ENCODE results near the gene TMEM89. TPM values are rescaled to one million over a fixed set of nuclear protein-coding genes. Genes with fewer than 3 reads are reported as not detected.

Gene TMEM89
- total and polyA plus RNA-seq, 2 donors from 2014 or later: not detected

DNA sequence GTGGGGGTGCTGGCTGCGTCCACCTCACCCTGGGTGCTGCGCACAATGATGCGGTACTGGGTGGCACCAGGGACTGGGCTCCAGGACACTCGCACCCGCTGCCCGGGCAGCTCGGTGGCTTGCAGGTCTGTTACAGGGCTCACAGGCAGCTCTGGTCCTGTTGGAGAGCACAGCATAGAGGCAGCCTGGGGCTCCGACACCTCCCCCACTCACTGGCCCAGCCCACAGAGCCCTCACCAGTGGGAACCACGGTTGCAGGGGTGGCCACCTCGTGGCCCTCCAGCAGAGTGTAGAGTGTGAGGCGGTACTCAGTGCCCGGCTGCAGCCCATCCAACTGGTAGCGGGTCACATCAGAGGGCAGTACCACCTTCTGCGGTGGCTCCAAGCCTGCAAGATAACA lies 30.1 kb downstream of the TMEM89 start:
- Histone ChIP-seq H3K9me3 (ENCODE audit: control insufficient read depth in 2 of 3, insufficient read depth in 1 of 3, low read length in 3 of 3) (no peaks in the 10 kb centered on the region), H3K9ac (ENCODE audit: low read length in 3 of 3) (no peak overlapping the region), H3K4me1 (ENCODE audit: control insufficient read depth in 2 of 3, insufficient read depth in 2 of 3, low read depth in 1 of 3, low read length in 3 of 3) (no peaks in the 10 kb centered on the region), H3K27ac (ENCODE audit: low read depth in 2 of 2, low read length in 2 of 2) (no peak overlapping the region), H3K36me3 (ENCODE audit: control insufficient read depth in 2 of 3, insufficient read depth in 3 of 3, low read length in 3 of 3) (no peaks in the 10 kb centered on the region), H3K4me3 (ENCODE audit: low read length in 3 of 3) (no peak overlapping the region), H3K27me3 (ENCODE audit: control insufficient read depth, insufficient read depth, low read length) (no peaks in the 10 kb centered on the region)
- intact Hi-C loops (cut with DNase I): no loop called here
- TF ChIP-seq, protein P1, sequence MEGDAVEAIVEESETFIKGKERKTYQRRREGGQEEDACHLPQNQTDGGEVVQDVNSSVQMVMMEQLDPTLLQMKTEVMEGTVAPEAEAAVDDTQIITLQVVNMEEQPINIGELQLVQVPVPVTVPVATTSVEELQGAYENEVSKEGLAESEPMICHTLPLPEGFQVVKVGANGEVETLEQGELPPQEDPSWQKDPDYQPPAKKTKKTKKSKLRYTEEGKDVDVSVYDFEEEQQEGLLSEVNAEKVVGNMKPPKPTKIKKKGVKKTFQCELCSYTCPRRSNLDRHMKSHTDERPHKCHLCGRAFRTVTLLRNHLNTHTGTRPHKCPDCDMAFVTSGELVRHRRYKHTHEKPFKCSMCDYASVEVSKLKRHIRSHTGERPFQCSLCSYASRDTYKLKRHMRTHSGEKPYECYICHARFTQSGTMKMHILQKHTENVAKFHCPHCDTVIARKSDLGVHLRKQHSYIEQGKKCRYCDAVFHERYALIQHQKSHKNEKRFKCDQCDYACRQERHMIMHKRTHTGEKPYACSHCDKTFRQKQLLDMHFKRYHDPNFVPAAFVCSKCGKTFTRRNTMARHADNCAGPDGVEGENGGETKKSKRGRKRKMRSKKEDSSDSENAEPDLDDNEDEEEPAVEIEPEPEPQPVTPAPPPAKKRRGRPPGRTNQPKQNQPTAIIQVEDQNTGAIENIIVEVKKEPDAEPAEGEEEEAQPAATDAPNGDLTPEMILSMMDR (IDR thresholded peaks at IDR 0.05; ENCODE audit: borderline replicate concordance, extremely low read depth, insufficient read depth): no peak
- DNase-seq (no peak), FAIRE-seq (no peak)

DNA sequence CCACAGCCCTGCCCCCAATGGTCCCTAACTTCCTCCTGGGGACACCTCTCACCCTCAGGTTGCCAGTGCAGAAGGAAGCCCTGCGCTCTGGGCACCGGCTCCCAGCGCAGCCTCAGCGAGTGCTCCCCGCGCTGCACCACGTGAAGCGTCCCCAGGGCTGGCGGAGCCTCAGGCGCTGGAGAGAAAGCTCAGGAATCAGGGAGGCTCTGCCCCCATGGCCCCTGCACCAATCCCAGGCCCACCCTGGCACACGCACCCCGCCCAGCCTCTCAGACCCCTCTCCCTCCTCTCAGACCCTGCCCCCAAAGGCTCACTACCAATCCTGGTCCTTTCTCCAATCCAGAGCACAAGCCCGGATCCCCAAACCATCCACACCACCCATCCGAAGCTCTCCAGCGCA lies 33.3 kb downstream of the TMEM89 start:
- Histone ChIP-seq H3K4me3 (ENCODE audit: low read length in 3 of 3) (no peak overlapping the region), H3K27me3 (ENCODE audit: control insufficient read depth, insufficient read depth, low read length) (no peaks in the 10 kb centered on the region), H3K27ac (ENCODE audit: low read depth in 2 of 2, low read length in 2 of 2) (no peak overlapping the region), H3K9ac (ENCODE audit: low read length in 3 of 3) (no peak overlapping the region), H3K36me3 (ENCODE audit: control insufficient read depth in 2 of 3, insufficient read depth in 3 of 3, low read length in 3 of 3) (no peaks in the 10 kb centered on the region), H3K9me3 (ENCODE audit: control insufficient read depth in 2 of 3, insufficient read depth in 1 of 3, low read length in 3 of 3) (no peaks in the 10 kb centered on the region), H3K4me1 (ENCODE audit: control insufficient read depth in 2 of 3, insufficient read depth in 2 of 3, low read depth in 1 of 3, low read length in 3 of 3) (no peaks in the 10 kb centered on the region)
- DNase-seq (no peak), FAIRE-seq (no peak)
- TF ChIP-seq, protein P1 (IDR thresholded peaks at IDR 0.05; ENCODE audit: borderline replicate concordance, extremely low read depth, insufficient read depth): no peak
- intact Hi-C loops (cut with DNase I): no loop called here

DNA sequence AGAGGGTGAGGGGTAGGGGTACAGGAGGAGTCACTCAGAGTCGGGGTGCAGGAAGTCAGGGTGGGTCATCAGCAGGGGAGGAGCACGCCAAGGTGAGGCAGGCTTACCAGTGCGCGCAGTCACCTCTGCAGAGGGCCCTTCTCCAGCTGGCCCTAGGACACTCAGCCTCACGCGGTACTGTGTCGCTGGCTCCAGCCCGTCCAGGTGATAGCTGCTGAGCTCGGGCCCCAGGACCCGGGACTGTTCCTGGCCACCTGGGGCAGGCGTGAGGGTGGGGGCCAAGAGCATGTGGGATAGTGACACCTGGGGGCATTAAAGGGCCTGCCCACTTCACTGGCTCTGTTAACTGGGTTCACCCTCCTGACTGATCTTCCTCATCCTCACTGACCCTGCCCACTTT lies 33.9 kb downstream of the TMEM89 start:
- DNase-seq: no peak
- Histone ChIP-seq H3K4me1 (ENCODE audit: control insufficient read depth in 2 of 3, insufficient read depth in 2 of 3, low read depth in 1 of 3, low read length in 3 of 3) (no peaks in the 10 kb centered on the region), H3K9ac (ENCODE audit: low read length in 3 of 3) (no peak overlapping the region), H3K27me3 (ENCODE audit: control insufficient read depth, insufficient read depth, low read length) (no peaks in the 10 kb centered on the region), H3K9me3 (ENCODE audit: control insufficient read depth in 2 of 3, insufficient read depth in 1 of 3, low read length in 3 of 3) (no peaks in the 10 kb centered on the region), H3K36me3 (ENCODE audit: control insufficient read depth in 2 of 3, insufficient read depth in 3 of 3, low read length in 3 of 3) (no peaks in the 10 kb centered on the region), H3K4me3 (ENCODE audit: low read length in 3 of 3) (no peak overlapping the region), H3K27ac (ENCODE audit: low read depth in 2 of 2, low read length in 2 of 2) (no peak overlapping the region)
- TF ChIP-seq, protein P1 (IDR thresholded peaks at IDR 0.05; ENCODE audit: borderline replicate concordance, extremely low read depth, insufficient read depth): no peak
- no peak for FAIRE-seq
- intact Hi-C loops (cut with DNase I): no loop called here

DNA sequence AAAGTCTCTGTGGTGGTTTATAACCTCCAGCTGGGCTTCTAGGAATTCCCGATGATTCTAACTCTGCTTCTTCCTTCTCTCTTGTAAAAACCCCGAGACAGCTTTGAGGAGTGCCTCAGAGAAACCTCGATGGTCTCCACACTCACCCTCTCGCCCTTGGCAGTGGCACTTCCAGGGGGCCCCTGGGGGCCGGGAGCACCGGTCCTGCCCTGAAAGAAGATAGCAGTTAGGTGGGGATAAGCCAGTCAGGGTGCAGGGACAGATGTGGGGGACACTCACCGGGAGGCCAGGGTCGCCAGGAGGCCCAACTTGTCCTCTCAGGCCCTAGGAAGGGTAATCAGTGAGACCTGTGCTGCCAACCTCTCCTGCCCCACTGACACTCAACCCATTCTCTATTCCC lies 36.2 kb downstream of the TMEM89 start:
- TF ChIP-seq, protein P1 (IDR thresholded peaks at IDR 0.05; ENCODE audit: borderline replicate concordance, extremely low read depth, insufficient read depth): no peak
- intact Hi-C loops (cut with DNase I): no loop called here
- Histone ChIP-seq H3K9me3 (ENCODE audit: control insufficient read depth in 2 of 3, insufficient read depth in 1 of 3, low read length in 3 of 3) (no peaks in the 10 kb centered on the region), H3K4me1 (ENCODE audit: control insufficient read depth in 2 of 3, insufficient read depth in 2 of 3, low read depth in 1 of 3, low read length in 3 of 3) (no peaks in the 10 kb centered on the region), H3K9ac (ENCODE audit: low read length in 3 of 3) (no peak overlapping the region), H3K4me3 (ENCODE audit: low read length in 3 of 3) (no peak overlapping the region), H3K27ac (ENCODE audit: low read depth in 2 of 2, low read length in 2 of 2) (no peak overlapping the region), H3K36me3 (ENCODE audit: control insufficient read depth in 2 of 3, insufficient read depth in 3 of 3, low read length in 3 of 3) (no peaks in the 10 kb centered on the region), H3K27me3 (ENCODE audit: control insufficient read depth, insufficient read depth, low read length) (no peaks in the 10 kb centered on the region)
- DNase-seq: no peak
- FAIRE-seq: no peak
